Progenitor cell of endocrine pancreas (in vitro differentiated cells): Measurements from ENCODE around the gene FHOD3. TPM values are rescaled to one million over a fixed set of nuclear protein-coding genes. Genes with fewer than 3 reads are reported as not detected.

Experiments
- DNase-seq: peaks from one replicate; pipeline ENCODE4 v3.0.0; 2021; ENCODE audit warnings: low spot score; ENCODE audit not compliant: unreplicated experiment
- H3K27ac Mint-ChIP-seq: 2 replicates; pipeline ENCODE4 v1.8.0; 2021; ENCODE audit warnings: mild to moderate bottlenecking, moderate library complexity, mixed read lengths
- H3K27me3 Mint-ChIP-seq: 2 replicates; pipeline ENCODE4 v1.8.0; 2021; ENCODE audit warnings: mixed read lengths
- H3K36me3 Mint-ChIP-seq: 2 replicates; pipeline ENCODE4 v1.8.0; 2022; ENCODE audit warnings: mixed read lengths; ENCODE audit not compliant: insufficient read depth
- H3K4me1 Mint-ChIP-seq: 2 replicates; pipeline ENCODE4 v1.8.0; 2021; ENCODE audit warnings: low read depth, mixed read lengths
- H3K4me3 Mint-ChIP-seq: 2 replicates; pipeline ENCODE4 v1.8.0; 2021; ENCODE audit warnings: low read depth, mild to moderate bottlenecking, moderate library complexity, mixed read lengths
- H3K9me3 Mint-ChIP-seq: 2 replicates; pipeline ENCODE4 v1.8.0; 2021; ENCODE audit warnings: low read depth, mixed read lengths
- total RNA-seq: library from RNA; stranded (reverse); gene quantifications from 2 replicates; pipeline ENCODE4 v1.2.1, GENCODE V29; 2021
- TF ChIP-seq, protein P1 (sequence below): fragments of 200-600 bp; sonication (generic); IDR thresholded peaks from one replicate; pipeline ENCODE4 v1.5.0; 2021; ENCODE audit warnings: antibody characterized with exemption, mild to moderate bottlenecking; ENCODE audit not compliant: unreplicated experiment

The FHOD3 gene
- total RNA-seq, 1 donor from 2014 or later = 1.6 TPM

DNA sequence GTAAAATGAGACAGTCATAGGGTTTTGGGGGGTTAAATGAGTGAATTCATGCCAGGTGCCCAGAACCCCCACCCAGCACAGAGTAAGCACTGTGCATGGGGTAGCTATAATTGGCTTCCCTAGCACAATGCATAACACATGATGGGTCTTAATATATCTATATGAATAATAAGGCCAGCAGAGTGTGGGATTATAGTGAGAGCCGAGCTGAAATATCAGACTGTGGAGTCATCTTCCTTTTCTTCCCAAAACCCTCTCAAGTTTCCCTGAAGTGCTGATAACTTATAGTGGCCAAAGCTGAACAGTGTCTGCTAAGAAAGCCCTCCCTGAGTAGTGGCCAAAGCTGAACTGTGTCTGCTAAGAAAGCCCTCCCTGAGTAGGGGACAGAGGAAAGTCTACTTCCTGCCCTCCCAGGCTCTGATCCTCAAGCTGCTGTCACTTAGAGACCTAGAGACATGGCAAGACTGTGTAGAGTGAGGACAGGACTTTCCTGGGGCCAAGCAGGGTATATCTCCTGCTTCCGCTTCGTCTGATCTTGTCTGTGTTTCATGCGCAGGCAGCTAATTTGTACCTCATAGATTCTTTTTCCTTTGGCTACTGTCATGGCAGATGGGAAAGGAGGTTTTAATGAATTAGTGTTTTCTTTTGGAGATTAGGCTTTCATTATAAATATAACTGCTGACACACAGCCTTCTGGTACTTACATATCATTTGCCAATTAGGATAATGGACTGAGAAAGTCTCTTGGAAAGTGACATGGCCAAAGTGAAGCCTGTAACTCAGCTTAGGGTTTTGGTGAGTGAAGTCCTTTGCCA, 94.9 kb downstream of the FHOD3 start:
- H3K27ac Mint-ChIP-seq = no peak overlapping the region
- TF ChIP-seq, protein P1, sequence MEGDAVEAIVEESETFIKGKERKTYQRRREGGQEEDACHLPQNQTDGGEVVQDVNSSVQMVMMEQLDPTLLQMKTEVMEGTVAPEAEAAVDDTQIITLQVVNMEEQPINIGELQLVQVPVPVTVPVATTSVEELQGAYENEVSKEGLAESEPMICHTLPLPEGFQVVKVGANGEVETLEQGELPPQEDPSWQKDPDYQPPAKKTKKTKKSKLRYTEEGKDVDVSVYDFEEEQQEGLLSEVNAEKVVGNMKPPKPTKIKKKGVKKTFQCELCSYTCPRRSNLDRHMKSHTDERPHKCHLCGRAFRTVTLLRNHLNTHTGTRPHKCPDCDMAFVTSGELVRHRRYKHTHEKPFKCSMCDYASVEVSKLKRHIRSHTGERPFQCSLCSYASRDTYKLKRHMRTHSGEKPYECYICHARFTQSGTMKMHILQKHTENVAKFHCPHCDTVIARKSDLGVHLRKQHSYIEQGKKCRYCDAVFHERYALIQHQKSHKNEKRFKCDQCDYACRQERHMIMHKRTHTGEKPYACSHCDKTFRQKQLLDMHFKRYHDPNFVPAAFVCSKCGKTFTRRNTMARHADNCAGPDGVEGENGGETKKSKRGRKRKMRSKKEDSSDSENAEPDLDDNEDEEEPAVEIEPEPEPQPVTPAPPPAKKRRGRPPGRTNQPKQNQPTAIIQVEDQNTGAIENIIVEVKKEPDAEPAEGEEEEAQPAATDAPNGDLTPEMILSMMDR = no peak
- no peak for DNase-seq
- no peaks in the 10 kb centered on the region for H3K36me3 Mint-ChIP-seq
- H3K27me3 Mint-ChIP-seq = no peaks in the 10 kb centered on the region
- H3K4me1 Mint-ChIP-seq = no peaks in the 10 kb centered on the region
- no peak overlapping the region for H3K4me3 Mint-ChIP-seq
- H3K9me3 Mint-ChIP-seq = peaks cover 16% of the 10 kb centered on the region

DNA sequence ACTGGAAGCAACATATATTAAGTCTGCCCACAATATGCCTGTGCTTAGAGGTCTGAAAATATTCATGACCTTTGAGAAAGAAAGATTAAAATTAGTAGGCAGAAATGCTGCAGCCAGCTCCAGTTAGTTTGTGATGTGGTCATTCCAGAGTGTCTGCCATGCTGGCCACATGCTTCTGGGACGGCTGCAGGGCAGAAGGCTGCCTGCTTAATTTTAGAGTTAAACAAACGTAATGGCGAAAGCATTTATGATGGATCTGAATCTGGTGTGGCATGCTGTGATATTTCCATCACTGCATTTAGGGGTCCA, 95.4 kb downstream of the FHOD3 start:
- TF ChIP-seq, protein P1 = no peak
- DNase-seq = no peak
- no peak overlapping the region for H3K4me3 Mint-ChIP-seq
- no peaks in the 10 kb centered on the region for H3K4me1 Mint-ChIP-seq
- no peak overlapping the region for H3K27ac Mint-ChIP-seq
- H3K27me3 Mint-ChIP-seq = no peaks in the 10 kb centered on the region
- H3K36me3 Mint-ChIP-seq = no peaks in the 10 kb centered on the region
- H3K9me3 Mint-ChIP-seq = peaks cover 16% of the 10 kb centered on the region

DNA sequence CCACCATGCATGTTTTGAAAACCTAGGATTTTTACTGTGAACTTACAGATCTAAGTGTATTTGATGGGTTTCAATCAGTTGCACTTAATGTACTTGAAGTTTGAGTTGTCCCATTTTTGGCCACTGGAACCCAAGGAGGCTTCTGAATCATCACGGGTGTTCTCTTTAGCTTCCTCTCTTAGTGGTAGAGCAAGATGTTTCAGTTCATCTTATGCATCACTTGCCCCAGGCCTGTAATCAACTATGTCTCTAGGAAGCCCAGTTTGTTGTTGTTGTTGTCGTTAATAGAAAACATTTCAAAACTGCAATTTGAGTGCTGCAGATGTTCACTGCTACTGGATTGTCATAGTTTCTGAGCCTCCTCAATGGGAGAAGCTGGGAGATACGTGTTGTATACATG, 97.0 kb downstream of the FHOD3 start:
- peaks cover 16% of the 10 kb centered on the region for H3K9me3 Mint-ChIP-seq
- no peaks in the 10 kb centered on the region for H3K36me3 Mint-ChIP-seq
- no peaks in the 10 kb centered on the region for H3K27me3 Mint-ChIP-seq
- no peaks in the 10 kb centered on the region for H3K4me1 Mint-ChIP-seq
- H3K4me3 Mint-ChIP-seq = no peak overlapping the region
- DNase-seq = no peak
- no peak overlapping the region for H3K27ac Mint-ChIP-seq
- TF ChIP-seq, protein P1 = no peak

DNA sequence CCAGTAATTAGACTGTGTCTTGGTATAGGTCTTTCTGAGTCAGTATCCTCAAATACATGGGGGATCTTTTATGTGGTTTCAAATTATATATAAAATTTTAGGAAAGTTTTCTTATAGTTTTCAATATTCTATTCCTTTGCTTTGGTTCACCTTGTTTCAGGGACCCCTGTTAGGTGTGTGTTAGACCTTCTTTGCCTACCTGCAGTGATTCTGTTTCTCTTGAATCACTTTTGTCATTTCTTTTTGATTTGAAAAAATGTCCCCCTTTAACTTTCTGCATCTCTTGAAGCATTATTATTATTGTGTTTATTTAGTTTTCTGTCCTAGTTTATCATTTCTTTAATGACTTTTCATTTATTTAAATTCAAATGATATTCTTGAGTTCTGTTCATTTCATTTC, 98.7 kb downstream of the FHOD3 start:
- Mint-ChIP-seq H3K4me1 (no peaks in the 10 kb centered on the region), H3K4me3 (no peak overlapping the region), H3K27me3 (peaks cover 2% of the 10 kb centered on the region), H3K36me3 (no peaks in the 10 kb centered on the region), H3K27ac (no peak overlapping the region), H3K9me3 (peaks cover 16% of the 10 kb centered on the region)
- TF ChIP-seq, protein P1 = no peak
- no peak for DNase-seq

DNA sequence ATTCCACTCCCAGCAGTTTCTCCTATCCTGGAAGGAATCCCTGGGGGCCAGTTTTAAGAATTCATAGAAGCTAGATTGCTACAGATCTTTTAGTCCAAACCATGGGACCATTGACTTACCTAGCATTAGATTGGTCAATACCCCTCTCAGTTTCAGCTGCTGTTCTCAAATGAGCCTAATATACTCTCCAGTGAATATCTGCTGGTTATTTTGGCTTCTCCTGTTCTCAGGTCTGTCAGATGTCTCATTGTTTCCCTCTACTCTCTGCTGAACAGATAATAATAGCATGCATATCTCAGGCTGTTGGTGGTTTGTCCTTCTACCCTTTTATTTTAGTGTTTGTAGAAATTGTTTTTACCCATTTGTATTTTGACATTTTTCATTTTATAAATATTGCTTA, 99.5 kb downstream of the FHOD3 start:
- H3K4me1 Mint-ChIP-seq = no peaks in the 10 kb centered on the region
- H3K27me3 Mint-ChIP-seq = peaks cover 2% of the 10 kb centered on the region
- H3K27ac Mint-ChIP-seq = no peak overlapping the region
- TF ChIP-seq, protein P1 = no peak
- H3K9me3 Mint-ChIP-seq = peaks cover 16% of the 10 kb centered on the region
- no peak for DNase-seq
- no peaks in the 10 kb centered on the region for H3K36me3 Mint-ChIP-seq
- no peak overlapping the region for H3K4me3 Mint-ChIP-seq
